T1000 (cell line): ENCODE data around the gene SPHK1.

ENCODE experiments used
- DNase-seq: peaks from one replicate; lab custom pipeline; 2025; ENCODE audit warnings: mixed read lengths; lab: John Stamatoyannopoulos, UW

SPHK1 gene

GRCh38 chr17:76407509-76407908 is 23.1 kb downstream of the SPHK1 start:
- no peak for DNase-seq

- peak; percentile 12 for DNase-seq
Measured at GRCh38 chr17:76408037-76408849, 23.8 kb downstream of the SPHK1 start.

GRCh38 chr17:76410328-76410965 is 26.0 kb downstream of the SPHK1 start:
- no peak for DNase-seq

- no peak for DNase-seq
Measured at GRCh38 chr17:76411247-76411646, 26.8 kb downstream of the SPHK1 start.

GRCh38 chr17:76414334-76415295 is 30.2 kb downstream of the SPHK1 start:
- DNase-seq = no peak

- DNase-seq = no peak
Measured at GRCh38 chr17:76415786-76416185, 31.4 kb downstream of the SPHK1 start.

GRCh38 chr17:76416457-76416856 is 32.0 kb downstream of the SPHK1 start:
- no peak for DNase-seq

GRCh38 chr17:76416899-76417298 is 32.5 kb downstream of the SPHK1 start:
- DNase-seq = no peak

- no peak for DNase-seq
Measured at GRCh38 chr17:76417499-76418143, 33.2 kb downstream of the SPHK1 start.

- DNase-seq = no peak
Measured at GRCh38 chr17:76419576-76420260, 35.3 kb downstream of the SPHK1 start.

GRCh38 chr17:76420356-76421043 is 36.1 kb downstream of the SPHK1 start:
- DNase-seq = no peak

- DNase-seq = no peak
Measured at GRCh38 chr17:76421044-76421407, 36.6 kb downstream of the SPHK1 start.

GRCh38 chr17:76422406-76422805 is 38.0 kb downstream of the SPHK1 start:
- no peak for DNase-seq

GRCh38 chr17:76422860-76423259 is 38.5 kb downstream of the SPHK1 start:
- DNase-seq = no peak

GRCh38 chr17:76426853-76427252 is 42.4 kb downstream of the SPHK1 start:
- no peak for DNase-seq

GRCh38 chr17:76427501-76428231 is 43.3 kb downstream of the SPHK1 start:
- DNase-seq = no peak

- DNase-seq = no peak
Measured at GRCh38 chr17:76428511-76428910, 44.1 kb downstream of the SPHK1 start.

GRCh38 chr17:76431509-76431908 is 47.1 kb downstream of the SPHK1 start:
- no peak for DNase-seq

GRCh38 chr17:76432004-76432403 is 47.6 kb downstream of the SPHK1 start:
- no peak for DNase-seq

GRCh38 chr17:76432712-76433336 is 48.4 kb downstream of the SPHK1 start:
- DNase-seq = no peak
